Measurements from ENCODE around the gene DHPS. TPM values are rescaled to one million over a fixed set of nuclear protein-coding genes. Genes with fewer than 3 reads are reported as not detected.
"Not testable (repeated sequence)": the region's sequence is repeated elsewhere in the genome, so short reads cannot be mapped to it uniquely, and the experiment has no call there.

DHPS gene
- total and polyA plus RNA-seq, 2 donors (not counting 3 experiments of a cell fraction or from before 2014, with no cell fraction given), result 68.4 to 90.1 TPM

DNA sequence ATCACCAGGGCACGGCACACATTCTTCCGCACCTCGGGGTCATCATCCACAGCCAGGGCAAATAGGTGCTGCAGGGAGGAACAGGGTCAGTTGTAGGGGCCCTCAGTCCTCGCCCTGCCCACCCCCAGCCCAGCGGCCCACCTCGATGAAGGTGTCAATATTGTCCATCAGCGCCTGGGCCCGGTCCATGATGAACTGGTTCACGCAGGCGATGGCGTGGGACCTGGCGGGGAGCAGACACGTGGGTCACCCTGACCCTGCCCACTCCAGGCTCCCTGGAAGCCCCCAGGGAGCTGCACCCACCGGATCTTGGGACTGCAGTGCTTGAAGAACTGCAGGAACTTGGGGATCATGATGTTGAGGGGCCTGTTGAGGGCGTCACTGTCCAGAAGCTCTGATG lies 33.4 kb upstream of the DHPS start:
- TSS peak; percentile 4 for BruUV-seq (replicated peaks)

GRCh38 chr19:12713304-12713703 lies 31.6 kb upstream of the DHPS start:
- H3K27ac ChIP-seq (ENCODE audit: insufficient read depth, low read depth, low read length); intact Hi-C loops (cut with micrococcal nuclease); H3K27me3 ChIP-seq (ENCODE audit: control insufficient read depth in 2 of 2, insufficient read depth in 2 of 2, low read length in 2 of 2); POLR2A ChIA-PET; H3K9ac ChIP-seq (replicated peaks; ENCODE audit: extremely low read depth, insufficient read depth, low read length); H4K20me1 ChIP-seq (replicated peaks; ENCODE audit: control insufficient read depth, extremely low read depth, insufficient read depth, low read length); BruUV-seq (replicated peaks); H3K4me2 ChIP-seq (ENCODE audit: insufficient read depth, low read length); H3K4me3 ChIP-seq (replicated peaks in 1 of 3; ENCODE audit: insufficient read depth in 1 of 3, low read depth in 1 of 3, low read length in 3 of 3); H3K9me3 ChIP-seq (replicated peaks; ENCODE audit: control insufficient read depth, insufficient read depth, low read length); H3K4me1 ChIP-seq (ENCODE audit: control insufficient read depth, extremely low read depth, insufficient read depth, low read length); dilution Hi-C loops (cut with MboI; ENCODE audit: extremely low pct_ligation_motif_present, low sequenced_read_pairs); DNase-seq (ENCODE audit: low read depth, low spot score); H2AFZ ChIP-seq (ENCODE audit: low read depth, low read length); H3K9me1 ChIP-seq (replicated peaks; ENCODE audit: control insufficient read depth, extremely low read depth, insufficient read depth, low read length): not testable (repeated sequence)
- H3K36me3 ChIP-seq (ENCODE audit: control insufficient read depth in 2 of 2, extremely low read depth in 1 of 2, insufficient read depth in 2 of 2, low read length in 2 of 2), result peaks cover 29 to 43% of the 10 kb centered on the region in 2 experiments
- CTCF ChIA-PET, result interaction anchor here (1.3 to 1.7 kb wide), 2 partner anchors 44 to 135 kb away, joined by 4 to 13 read pairs; no protein-coding TSS in a partner anchor
- peak; percentile 18 for FAIRE-seq
- peaks cover 30% of the 10 kb centered on the region for H3K79me2 ChIP-seq (ENCODE audit: control insufficient read depth, insufficient read depth, low read length)

More for the DNA sequence above, 33.4 kb upstream of the DHPS start:
- ChIA-PET CTCF (interaction anchor here (0.5 to 3.1 kb wide), 5 partner anchors 42 to 1778 kb away, joined by 3 to 28 read pairs (median 4); no protein-coding TSS in a partner anchor), POLR2A (no interaction called here)
- TF ChIP-seq GATA2 (IDR thresholded peaks at IDR 0.05; ENCODE audit: insufficient read depth, insufficient read length, low read depth, low read length), result no peak
- TF ChIP-seq FOS (IDR thresholded peaks at IDR 0.05; ENCODE audit: borderline replicate concordance, insufficient read depth, low read length), result no peak
- no peak for TF ChIP-seq JUN (IDR thresholded peaks at IDR 0.05; ENCODE audit: borderline replicate concordance, insufficient read depth, insufficient read length, low read depth)
- no peak for TF ChIP-seq MYC (IDR thresholded peaks at IDR 0.05; ENCODE audit: low read depth, low read length)
- no peak for TF ChIP-seq POLR2AphosphoS5 (IDR thresholded peaks at IDR 0.05; ENCODE audit: insufficient read depth, low read depth, low read length)
- TF ChIP-seq, protein P1, sequence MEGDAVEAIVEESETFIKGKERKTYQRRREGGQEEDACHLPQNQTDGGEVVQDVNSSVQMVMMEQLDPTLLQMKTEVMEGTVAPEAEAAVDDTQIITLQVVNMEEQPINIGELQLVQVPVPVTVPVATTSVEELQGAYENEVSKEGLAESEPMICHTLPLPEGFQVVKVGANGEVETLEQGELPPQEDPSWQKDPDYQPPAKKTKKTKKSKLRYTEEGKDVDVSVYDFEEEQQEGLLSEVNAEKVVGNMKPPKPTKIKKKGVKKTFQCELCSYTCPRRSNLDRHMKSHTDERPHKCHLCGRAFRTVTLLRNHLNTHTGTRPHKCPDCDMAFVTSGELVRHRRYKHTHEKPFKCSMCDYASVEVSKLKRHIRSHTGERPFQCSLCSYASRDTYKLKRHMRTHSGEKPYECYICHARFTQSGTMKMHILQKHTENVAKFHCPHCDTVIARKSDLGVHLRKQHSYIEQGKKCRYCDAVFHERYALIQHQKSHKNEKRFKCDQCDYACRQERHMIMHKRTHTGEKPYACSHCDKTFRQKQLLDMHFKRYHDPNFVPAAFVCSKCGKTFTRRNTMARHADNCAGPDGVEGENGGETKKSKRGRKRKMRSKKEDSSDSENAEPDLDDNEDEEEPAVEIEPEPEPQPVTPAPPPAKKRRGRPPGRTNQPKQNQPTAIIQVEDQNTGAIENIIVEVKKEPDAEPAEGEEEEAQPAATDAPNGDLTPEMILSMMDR (IDR thresholded peaks at IDR 0.05; ENCODE audit: extremely low read depth in 1 of 2, insufficient read depth in 1 of 2, low read depth in 1 of 2, low read length in 2 of 2), result no peak
- TF ChIP-seq MAX (IDR thresholded peaks at IDR 0.05; ENCODE audit: insufficient read depth, insufficient read length), result no peak
- no peak for TF ChIP-seq EZH2 (IDR thresholded peaks at IDR 0.05; ENCODE audit: borderline replicate concordance, low read depth, low read length, severe bottlenecking)
- no peak for TF ChIP-seq POLR2A (IDR thresholded peaks at IDR 0.05; ENCODE audit: low read depth, low read length)
- H3K27ac ChIP-seq (ENCODE audit: insufficient read depth, low read depth, low read length), result no peak overlapping the region
- intact Hi-C loops (cut with micrococcal nuclease), result no loop called here
- no peak overlapping the region for H3K4me2 ChIP-seq (ENCODE audit: insufficient read depth, low read length)
- no peak for FAIRE-seq
- H3K9ac ChIP-seq (replicated peaks; ENCODE audit: extremely low read depth, insufficient read depth, low read length), result no peak overlapping the region
- H2AFZ ChIP-seq (ENCODE audit: low read depth, low read length), result no peak overlapping the region
- H3K9me3 ChIP-seq (replicated peaks; ENCODE audit: control insufficient read depth, insufficient read depth, low read length), result no peaks in the 10 kb centered on the region
- no peaks in the 10 kb centered on the region for H3K9me1 ChIP-seq (replicated peaks; ENCODE audit: control insufficient read depth, extremely low read depth, insufficient read depth, low read length)
- dilution Hi-C loops (cut with MboI; ENCODE audit: extremely low pct_ligation_motif_present, low sequenced_read_pairs), result no loop called here
- no peak overlapping the region for H3K4me3 ChIP-seq (replicated peaks in 1 of 3; ENCODE audit: insufficient read depth in 1 of 3, low read depth in 1 of 3, low read length in 3 of 3)
- no peaks in the 10 kb centered on the region for H3K27me3 ChIP-seq (ENCODE audit: control insufficient read depth in 2 of 2, insufficient read depth in 2 of 2, low read length in 2 of 2)
- DNase-seq (ENCODE audit: low read depth, low spot score), result no peak
- H4K20me1 ChIP-seq (replicated peaks; ENCODE audit: control insufficient read depth, extremely low read depth, insufficient read depth, low read length), result no peaks in the 10 kb centered on the region
- no peaks in the 10 kb centered on the region for H3K4me1 ChIP-seq (ENCODE audit: control insufficient read depth, extremely low read depth, insufficient read depth, low read length)
- peaks cover 26 to 44% of the 10 kb centered on the region in 2 experiments for H3K36me3 ChIP-seq (ENCODE audit: control insufficient read depth in 2 of 2, extremely low read depth in 1 of 2, insufficient read depth in 2 of 2, low read length in 2 of 2)
- H3K79me2 ChIP-seq (ENCODE audit: control insufficient read depth, insufficient read depth, low read length), result peaks cover 47% of the 10 kb centered on the region

GRCh38 chr19:12712077-12712476 lies 30.4 kb upstream of the DHPS start:
- peaks cover 20% of the 10 kb centered on the region for H3K79me2 ChIP-seq (ENCODE audit: control insufficient read depth, insufficient read depth, low read length)
- H2AFZ ChIP-seq (ENCODE audit: low read depth, low read length); H3K4me2 ChIP-seq (ENCODE audit: insufficient read depth, low read length); CTCF ChIA-PET; DNase-seq (ENCODE audit: low read depth, low spot score); H3K27ac ChIP-seq (ENCODE audit: insufficient read depth, low read depth, low read length); dilution Hi-C loops (cut with MboI; ENCODE audit: extremely low pct_ligation_motif_present, low sequenced_read_pairs); H3K4me3 ChIP-seq (replicated peaks in 1 of 3; ENCODE audit: insufficient read depth in 1 of 3, low read depth in 1 of 3, low read length in 3 of 3); H3K27me3 ChIP-seq (ENCODE audit: control insufficient read depth in 2 of 2, insufficient read depth in 2 of 2, low read length in 2 of 2); H3K4me1 ChIP-seq (ENCODE audit: control insufficient read depth, extremely low read depth, insufficient read depth, low read length); intact Hi-C loops (cut with micrococcal nuclease); H3K9me1 ChIP-seq (replicated peaks; ENCODE audit: control insufficient read depth, extremely low read depth, insufficient read depth, low read length); BruUV-seq (replicated peaks); H3K9ac ChIP-seq (replicated peaks; ENCODE audit: extremely low read depth, insufficient read depth, low read length); POLR2A ChIA-PET; H4K20me1 ChIP-seq (replicated peaks; ENCODE audit: control insufficient read depth, extremely low read depth, insufficient read depth, low read length); H3K9me3 ChIP-seq (replicated peaks; ENCODE audit: control insufficient read depth, insufficient read depth, low read length): not testable (repeated sequence)
- H3K36me3 ChIP-seq (ENCODE audit: control insufficient read depth in 2 of 2, extremely low read depth in 1 of 2, insufficient read depth in 2 of 2, low read length in 2 of 2), result peaks cover 27 to 40% of the 10 kb centered on the region in 2 experiments
- peak; percentile 72 for FAIRE-seq
